GM20431 (cell line): ENCODE data around the gene IQCK.

Source experiments
- in situ Hi-C: fragments of 300-500 bp; cut with MseI, MboI; formaldehyde crosslinking; loops from one replicate; pipeline ENCODE4 v1.15.0; 2020; ENCODE audit warnings: low sequenced_read_pairs; ENCODE audit not compliant: unreplicated experiment

Gene IQCK

DNA sequence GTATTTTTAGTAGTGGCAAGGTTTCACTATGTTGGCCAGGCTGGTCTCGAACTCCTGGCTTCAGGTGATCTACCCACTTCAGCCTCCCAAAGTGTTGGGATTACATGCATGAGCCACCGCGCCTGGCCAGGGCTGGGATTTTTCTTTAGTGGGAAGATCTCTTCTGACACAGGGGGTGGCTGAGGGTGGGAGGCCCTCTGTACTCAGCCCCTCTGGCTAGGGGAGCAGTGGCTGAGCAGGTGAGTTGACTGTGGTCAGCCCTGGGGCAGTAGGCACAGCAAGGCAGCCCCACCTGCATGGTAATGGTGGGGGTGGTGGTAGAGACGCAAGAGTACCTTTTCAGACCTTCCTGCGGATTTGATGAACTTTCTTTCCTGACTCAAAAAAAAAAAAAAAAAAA, 178.9 kb downstream of the IQCK start:
- in situ Hi-C loops: no loop called here

DNA sequence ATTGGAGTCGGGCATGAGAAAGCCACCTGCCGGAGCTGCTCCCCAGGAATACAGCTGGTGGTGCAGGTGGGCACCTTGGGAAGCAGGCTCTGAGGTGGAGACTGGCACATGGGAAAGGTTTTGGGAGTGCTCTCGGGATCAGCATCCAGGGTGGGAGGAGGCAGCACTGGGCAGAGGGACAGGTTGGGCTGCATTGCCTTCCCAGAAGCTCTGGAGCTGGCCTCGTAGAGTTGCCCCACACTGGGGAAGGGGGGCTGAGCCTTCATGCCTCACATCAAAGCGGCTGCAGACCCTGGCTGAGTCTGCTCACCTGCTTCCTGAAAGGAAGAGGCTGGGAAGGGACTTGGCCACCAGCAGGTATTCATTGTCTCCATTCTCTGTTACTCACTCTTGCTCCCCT, 180.1 kb downstream of the IQCK start:
- in situ Hi-C loops: no loop called here

DNA sequence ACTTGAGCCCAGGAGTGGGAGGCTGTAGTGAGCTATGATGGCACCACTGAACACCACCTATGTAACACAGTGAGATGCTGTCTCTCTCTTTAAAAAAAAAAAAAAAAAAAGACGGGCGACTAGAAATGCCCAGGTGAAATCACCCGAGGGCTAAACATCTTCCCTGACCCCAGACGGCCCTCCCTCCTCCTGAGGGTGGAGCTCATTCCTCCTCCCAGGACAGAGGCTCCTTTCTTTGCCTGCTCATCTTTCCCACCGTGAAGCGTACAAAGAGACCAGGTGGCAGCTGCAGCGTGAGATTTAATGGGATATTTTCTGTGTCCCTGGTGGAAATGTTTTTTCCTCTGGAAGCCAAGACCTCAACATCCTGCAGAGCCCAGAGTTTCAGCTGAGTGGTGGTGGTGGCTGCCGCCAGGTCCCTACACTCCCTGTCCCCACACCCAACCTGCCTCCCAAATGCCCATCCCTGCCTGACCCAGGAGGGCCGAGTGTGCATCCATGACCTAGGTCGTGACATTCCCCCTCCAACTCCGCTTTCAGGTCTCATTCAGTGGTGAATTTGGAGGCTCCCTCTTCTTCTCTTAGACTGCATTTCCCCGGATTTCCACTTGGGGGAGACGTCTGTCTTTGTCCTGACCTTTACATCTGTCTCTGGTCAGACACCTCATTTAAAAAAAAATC, 181.0 kb downstream of the IQCK start:
- in situ Hi-C loops: no loop called here

DNA sequence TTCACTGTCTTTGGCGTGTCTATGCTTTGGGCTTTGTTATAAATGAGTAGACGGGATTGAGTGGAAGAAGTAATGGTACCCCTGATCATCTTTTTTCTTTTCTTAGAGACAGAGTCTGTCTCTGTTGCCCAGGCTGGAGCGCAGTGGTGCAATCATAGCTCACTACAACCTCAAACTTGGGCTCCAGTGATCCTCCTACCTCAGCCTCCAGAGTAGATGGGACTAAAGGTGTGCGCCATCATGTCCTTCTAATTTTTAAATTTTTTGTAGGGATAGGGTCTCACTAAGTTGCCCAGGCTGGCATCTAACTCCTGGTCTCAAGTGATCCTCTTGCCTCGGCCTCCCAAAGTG, 181.5 kb downstream of the IQCK start:
- in situ Hi-C loops: no loop called here

DNA sequence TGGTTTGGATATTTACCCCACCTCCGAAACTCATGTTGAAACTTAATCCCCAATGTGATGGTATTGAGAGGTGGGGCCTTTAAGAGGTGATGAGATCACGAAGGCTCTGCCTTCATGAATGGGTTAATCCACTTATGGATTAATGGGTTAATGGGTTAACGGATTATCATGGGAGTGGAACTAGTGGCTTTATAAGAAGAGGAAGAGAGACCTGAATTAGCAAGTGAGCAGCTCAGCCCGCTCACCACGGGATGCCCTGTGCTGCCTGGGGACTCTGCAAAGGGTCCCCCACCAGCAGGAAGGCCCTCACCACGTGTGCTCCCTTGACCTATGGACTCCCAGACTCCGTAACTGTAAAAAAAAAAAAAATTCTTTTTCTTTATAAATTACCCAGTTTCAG, 183.1 kb downstream of the IQCK start:
- in situ Hi-C loops: loop anchor here (25.0 kb wide), 2 partner anchors 411 to 486 kb away; no protein-coding TSS in a partner anchor

DNA sequence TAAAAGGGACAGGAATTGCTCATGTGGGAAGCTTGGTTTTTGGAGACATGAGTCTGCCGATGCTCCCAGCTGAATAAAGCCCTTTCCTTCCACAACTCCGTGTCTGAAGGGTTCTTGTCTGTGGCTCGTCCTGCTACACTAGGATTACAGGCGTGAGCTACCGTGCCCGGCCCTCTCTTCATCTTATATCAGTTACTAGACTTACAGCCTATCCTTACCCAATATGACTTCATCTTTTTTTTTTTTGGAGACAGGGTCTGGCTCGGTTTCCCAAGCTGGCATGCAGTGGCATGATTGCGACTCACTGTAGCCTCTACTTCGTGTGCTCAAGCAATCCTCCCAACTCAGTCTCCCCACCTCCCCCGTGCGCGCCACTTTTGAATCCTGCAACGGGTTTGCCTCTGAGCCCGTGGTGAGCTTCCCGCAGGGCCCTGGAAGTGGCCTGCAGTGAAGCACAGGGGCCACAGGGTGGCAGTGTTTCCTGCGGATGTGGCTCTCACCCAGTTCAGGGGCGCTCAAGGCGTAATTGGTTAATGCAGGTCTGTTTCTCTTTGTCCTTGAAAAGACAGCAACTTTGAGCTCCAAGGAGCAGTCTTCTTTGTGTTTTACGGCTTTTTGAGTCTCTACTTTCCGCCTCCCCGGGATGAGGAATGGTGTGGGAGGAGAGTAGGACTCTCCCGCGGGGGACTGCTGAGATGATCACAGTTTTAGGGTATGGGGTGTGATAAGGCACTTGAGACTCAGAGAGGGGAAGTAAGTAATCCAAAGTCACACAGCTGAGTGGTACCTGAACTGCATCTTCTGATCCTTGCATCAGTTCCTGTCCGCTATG, 189.3 kb downstream of the IQCK start:
- in situ Hi-C loops: loop anchor here (25.0 kb wide), 2 partner anchors 405 to 480 kb away; no protein-coding TSS in a partner anchor
